Measurements from ENCODE around the gene ENO1. TPM values are rescaled to one million over a fixed set of nuclear protein-coding genes. Genes with fewer than 3 reads are reported as not detected.

The ENO1 gene
- total and polyA plus RNA-seq, 2 of the 8 experiments (the other 6 are each of a cell fraction or from before 2014, with no cell fraction given), result 1,763 to 2,117 TPM

- no peak overlapping the region for H3K9ac ChIP-seq (replicated peaks in 1 of 4; ENCODE audit: extremely low read depth in 1 of 4, low read depth in 3 of 4, low read length in 3 of 4)
- H2BK5ac ChIP-seq (ENCODE audit: low read depth, low read length), result no peak overlapping the region
- no peaks in the 10 kb centered on the region for H3K79me1 ChIP-seq (ENCODE audit: low read depth, low read length)
- H2AK5ac ChIP-seq (ENCODE audit: low read depth, low read length), result no peak overlapping the region
- FAIRE-seq (no peak), DNase-seq (ENCODE audit: low read depth in 1 of 2, low spot score in 2 of 2) (no peak)
- no peak overlapping the region for H2BK15ac ChIP-seq (ENCODE audit: low read length)
- POLR2A ChIA-PET (ENCODE audit: partially characterized antibody), result interaction anchor here (0.6 kb wide), 1 partner anchor 35 kb away, joined by 3 read pairs; no protein-coding TSS in a partner anchor
- H2BK120ac ChIP-seq (replicated peaks; ENCODE audit: low read depth, low read length), result no peak overlapping the region
- no peak overlapping the region for H3K18ac ChIP-seq (ENCODE audit: extremely low read depth, low read length)
- no peak overlapping the region for H3K56ac ChIP-seq (replicated peaks; ENCODE audit: insufficient read length, low read depth, low read length)
- H3K27ac ChIP-seq (ENCODE audit: low read depth, low read length), result no peak overlapping the region
- no peaks in the 10 kb centered on the region for H3K23me2 ChIP-seq (ENCODE audit: low read depth, low read length)
- H3K9me3 ChIP-seq (ENCODE audit: insufficient read depth in 2 of 2, low read depth in 1 of 2, low read length in 1 of 2), result no peaks in the 10 kb centered on the region
- H4K91ac ChIP-seq (replicated peaks; ENCODE audit: insufficient read length, low read length), result no peak overlapping the region
- CTCF ChIA-PET (ENCODE audit: partially characterized antibody), result no interaction called here
- TF ChIP-seq JUN (IDR thresholded peaks at IDR 0.05; ENCODE audit: low read depth, low read length) (no peak), SIRT6 (IDR thresholded peaks at IDR 0.05; ENCODE audit: low read length) (no peak), TAF1 (IDR thresholded peaks at IDR 0.05; ENCODE audit: low read depth, low read length) (no peak), KDM1A (IDR thresholded peaks at IDR 0.05; ENCODE audit: borderline replicate concordance, low read length) (no peak), KDM5A (IDR thresholded peaks at IDR 0.05; ENCODE audit: low read length) (no peak), ZNF274 (IDR thresholded peaks at IDR 0.05; ENCODE audit: borderline replicate concordance, extremely low read depth, low read length) (no peak), TEAD4 (IDR thresholded peaks at IDR 0.05; ENCODE audit: low read depth, low read length) (no peak), ASH2L (IDR thresholded peaks at IDR 0.05; ENCODE audit: low read length) (no peak), TCF12 (IDR thresholded peaks at IDR 0.05; ENCODE audit: low read depth, low read length) (no peak), JUND (IDR thresholded peaks at IDR 0.05; ENCODE audit: low read length) (no peak)
- TF ChIP-seq, protein P1, sequence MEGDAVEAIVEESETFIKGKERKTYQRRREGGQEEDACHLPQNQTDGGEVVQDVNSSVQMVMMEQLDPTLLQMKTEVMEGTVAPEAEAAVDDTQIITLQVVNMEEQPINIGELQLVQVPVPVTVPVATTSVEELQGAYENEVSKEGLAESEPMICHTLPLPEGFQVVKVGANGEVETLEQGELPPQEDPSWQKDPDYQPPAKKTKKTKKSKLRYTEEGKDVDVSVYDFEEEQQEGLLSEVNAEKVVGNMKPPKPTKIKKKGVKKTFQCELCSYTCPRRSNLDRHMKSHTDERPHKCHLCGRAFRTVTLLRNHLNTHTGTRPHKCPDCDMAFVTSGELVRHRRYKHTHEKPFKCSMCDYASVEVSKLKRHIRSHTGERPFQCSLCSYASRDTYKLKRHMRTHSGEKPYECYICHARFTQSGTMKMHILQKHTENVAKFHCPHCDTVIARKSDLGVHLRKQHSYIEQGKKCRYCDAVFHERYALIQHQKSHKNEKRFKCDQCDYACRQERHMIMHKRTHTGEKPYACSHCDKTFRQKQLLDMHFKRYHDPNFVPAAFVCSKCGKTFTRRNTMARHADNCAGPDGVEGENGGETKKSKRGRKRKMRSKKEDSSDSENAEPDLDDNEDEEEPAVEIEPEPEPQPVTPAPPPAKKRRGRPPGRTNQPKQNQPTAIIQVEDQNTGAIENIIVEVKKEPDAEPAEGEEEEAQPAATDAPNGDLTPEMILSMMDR (IDR thresholded peaks at IDR 0.05; ENCODE audit: control extremely low read depth in 1 of 3, insufficient read depth in 1 of 3, low read depth in 1 of 3, low read length in 3 of 3), result no peak
- H3K79me2 ChIP-seq (ENCODE audit: control insufficient read depth in 1 of 2, insufficient read depth in 2 of 2, low read length in 2 of 2), result no peaks in the 10 kb centered on the region
- H3K4me1 ChIP-seq (replicated peaks in 1 of 4; ENCODE audit: control insufficient read depth in 3 of 4, insufficient read depth in 4 of 4, low read length in 3 of 4), result peaks cover 0 to 4% (median 2%) of the 10 kb centered on the region in 4 experiments; a peak in 2 of 7 replicates
- WGBS, 2 experiments (ENCODE audit: extremely low coverage in 1 of 2, insufficient coverage in 1 of 2, insufficient read length in 1 of 2, insufficient replicate concordance in 2 of 2, low coverage in 1 of 2, low lambda C conversion rate in 2 of 2, missing lambda C conversion rate in 1 of 2), result 91% methylated on average over 6 of the region's 6 CpGs; no CpG with 5 or more reads in 1 of the 2 experiments
- H3K4me2 ChIP-seq (ENCODE audit: insufficient read depth in 1 of 2, low read depth in 2 of 2, low read length in 2 of 2), result no peak overlapping the region
- no peaks in the 10 kb centered on the region for H3K27me3 ChIP-seq (replicated peaks in 1 of 4; ENCODE audit: control insufficient read depth in 3 of 4, extremely low read depth in 1 of 4, insufficient read depth in 3 of 4, low read length in 3 of 4)
- H3K4me3 ChIP-seq (ENCODE audit: extremely low read depth in 1 of 4, insufficient read depth in 2 of 4, low read depth in 3 of 4, low read length in 4 of 4), result no peak overlapping the region
- H2BK12ac ChIP-seq (ENCODE audit: low read depth, low read length), result no peak overlapping the region
- no peak overlapping the region for H4K8ac ChIP-seq (ENCODE audit: extremely low read depth, insufficient read depth, low read length)
- no peaks in the 10 kb centered on the region for H3K36me3 ChIP-seq (ENCODE audit: control insufficient read depth in 2 of 4, insufficient read depth in 4 of 4, low read length in 3 of 4)
- H2AFZ ChIP-seq (ENCODE audit: low read length), result no peak overlapping the region
- H3K14ac ChIP-seq (ENCODE audit: insufficient read length), result no peak overlapping the region
- no peak overlapping the region for H4K5ac ChIP-seq (ENCODE audit: insufficient read length, low read depth, low read length)
- H3K4ac ChIP-seq (replicated peaks; ENCODE audit: insufficient read length, low read depth, low read length), result no peak overlapping the region
- no peak overlapping the region for H2BK20ac ChIP-seq (ENCODE audit: low read length)
- H3K23ac ChIP-seq (ENCODE audit: insufficient read length), result no peak overlapping the region
- H4K20me1 ChIP-seq (replicated peaks in 1 of 2; ENCODE audit: control insufficient read depth in 1 of 2, insufficient read depth in 2 of 2, low read length in 2 of 2), result no peaks in the 10 kb centered on the region
These were observed 25.6 kb upstream of the ENO1 start for GRCh38 chr1:8903908-8904650.

All from H1 (cell line).